NT2/D1 (cell line): Measurements from ENCODE around the gene SLC16A6.

ENCODE experiments used
- DNase-seq: peaks from one replicate; pipeline ENCODE4 v3.0.0-alpha.2; 2011; ENCODE audit warnings: low read depth, low spot score
- H3K27me3 ChIP-seq: 2 replicates; pipeline ENCODE4 v1.6.0; 2011; ENCODE audit warnings: mild to moderate bottlenecking; ENCODE audit not compliant: insufficient read length, insufficient read depth
- H3K36me3 ChIP-seq: 2 replicates; pipeline ENCODE4 v1.6.1; 2011; ENCODE audit warnings: mild to moderate bottlenecking, low read length, mixed read lengths; ENCODE audit not compliant: insufficient read depth, insufficient read length
- H3K4me1 ChIP-seq: 2 replicates; pipeline ENCODE4 v1.5.1; 2011; ENCODE audit not compliant: insufficient read depth, insufficient read length
- H3K4me3 ChIP-seq: 2 replicates; pipeline ENCODE4 v1.5.1; 2011; ENCODE audit warnings: low read depth; ENCODE audit not compliant: insufficient read length
- H3K9ac ChIP-seq: 2 replicates; pipeline ENCODE4 v1.6.0; 2011; ENCODE audit warnings: low read depth; ENCODE audit not compliant: insufficient read length
- H3K9me3 ChIP-seq: 2 replicates; pipeline ENCODE4 v1.5.1; 2011; ENCODE audit warnings: mild to moderate bottlenecking, low read length; ENCODE audit not compliant: insufficient read depth
- SUZ12 ChIP-seq: IDR thresholded peaks from 2 replicates; pipeline ENCODE4 v1.6.1; 2011; ENCODE audit not compliant: insufficient read length, insufficient read depth; ENCODE audit errors: extremely low read depth
- YY1 ChIP-seq: IDR thresholded peaks from 2 replicates; pipeline ENCODE4 v1.6.1; 2011; ENCODE audit not compliant: insufficient read length, insufficient read depth
- ZNF274 ChIP-seq: IDR thresholded peaks from 2 replicates; pipeline ENCODE4 v1.6.1; 2011; ENCODE audit warnings: mild to moderate bottlenecking, low read depth, low read length

SLC16A6 gene

GRCh38 chr17:68299817-68300216 lies 8.9 kb upstream of the SLC16A6 start:
- Histone ChIP-seq H3K9ac (no peak overlapping the region), H3K4me3 (no peak overlapping the region), H3K4me1 (peaks cover 9% of the 10 kb centered on the region), H3K36me3 (no peaks in the 10 kb centered on the region), H3K9me3 (no peaks in the 10 kb centered on the region), H3K27me3 (no peaks in the 10 kb centered on the region)
- DNase-seq: no peak
- TF ChIP-seq ZNF274: no peak
- TF ChIP-seq YY1: no peak

GRCh38 chr17:68298601-68299000 lies 7.7 kb upstream of the SLC16A6 start:
- H3K27me3 ChIP-seq: no peaks in the 10 kb centered on the region
- DNase-seq: no peak

GRCh38 chr17:68297195-68297594 lies 6.3 kb upstream of the SLC16A6 start:
- no peak overlapping the region for H3K9ac ChIP-seq
- DNase-seq: no peak
- H3K9me3 ChIP-seq: no peaks in the 10 kb centered on the region
- H3K27me3 ChIP-seq: no peaks in the 10 kb centered on the region
- H3K36me3 ChIP-seq: no peaks in the 10 kb centered on the region
- TF ChIP-seq SUZ12: no peak
- TF ChIP-seq YY1: no peak
- TF ChIP-seq ZNF274: no peak
- H3K4me3 ChIP-seq: no peak overlapping the region
- peaks cover 14% of the 10 kb centered on the region for H3K4me1 ChIP-seq

More at GRCh38 chr17:68298601-68299000, 7.7 kb upstream of the SLC16A6 start:
- Histone ChIP-seq H3K9ac (no peak overlapping the region), H3K9me3 (no peaks in the 10 kb centered on the region), H3K4me3 (no peak overlapping the region), H3K36me3 (no peaks in the 10 kb centered on the region), H3K4me1 (peaks cover 16% of the 10 kb centered on the region)
- TF ChIP-seq ZNF274 (no peak), YY1 (no peak), SUZ12 (no peak)

- Histone ChIP-seq H3K4me1 (peaks cover 14% of the 10 kb centered on the region), H3K9ac (no peak overlapping the region), H3K27me3 (no peaks in the 10 kb centered on the region), H3K4me3 (no peak overlapping the region), H3K36me3 (no peaks in the 10 kb centered on the region), H3K9me3 (no peaks in the 10 kb centered on the region)
- no peak for DNase-seq
- TF ChIP-seq ZNF274 (no peak), SUZ12 (no peak), YY1 (no peak)
These were observed 5.6 kb upstream of the SLC16A6 start for GRCh38 chr17:68296217-68297191.

- no peak for DNase-seq
- peaks cover 18% of the 10 kb centered on the region for H3K4me1 ChIP-seq
- no peak overlapping the region for H3K9ac ChIP-seq
- no peak for TF ChIP-seq YY1
- no peak for TF ChIP-seq SUZ12
- no peak for TF ChIP-seq ZNF274
- H3K4me3 ChIP-seq: no peak overlapping the region
- H3K9me3 ChIP-seq: no peaks in the 10 kb centered on the region
- H3K36me3 ChIP-seq: no peaks in the 10 kb centered on the region
- peaks cover 9% of the 10 kb centered on the region for H3K27me3 ChIP-seq
These were observed 4.2 kb upstream of the SLC16A6 start for GRCh38 chr17:68295086-68295485.

GRCh38 chr17:68294617-68295016 lies 3.7 kb upstream of the SLC16A6 start:
- no peak overlapping the region for H3K4me3 ChIP-seq
- H3K27me3 ChIP-seq: peaks cover 14% of the 10 kb centered on the region
- peaks cover 18% of the 10 kb centered on the region for H3K4me1 ChIP-seq
- no peaks in the 10 kb centered on the region for H3K36me3 ChIP-seq
- TF ChIP-seq ZNF274: no peak
- TF ChIP-seq SUZ12: no peak
- TF ChIP-seq YY1: no peak
- no peak overlapping the region for H3K9ac ChIP-seq
- no peaks in the 10 kb centered on the region for H3K9me3 ChIP-seq
- DNase-seq: no peak

- Histone ChIP-seq H3K9ac (no peak overlapping the region), H3K4me1 (peaks cover 18% of the 10 kb centered on the region), H3K27me3 (peaks cover 18% of the 10 kb centered on the region), H3K4me3 (no peak overlapping the region), H3K36me3 (no peaks in the 10 kb centered on the region), H3K9me3 (no peaks in the 10 kb centered on the region)
- DNase-seq: no peak
- TF ChIP-seq YY1: no peak
- TF ChIP-seq ZNF274: no peak
- TF ChIP-seq SUZ12: no peak
These were observed 3.2 kb upstream of the SLC16A6 start for GRCh38 chr17:68294196-68294555.
